ENCODE results near the gene WDR11. TPM values are rescaled to one million over a fixed set of nuclear protein-coding genes. Genes with fewer than 3 reads are reported as not detected.

Gene WDR11
- total RNA-seq, 2 experiments from 2014 or later = 43.3 to 47.1 TPM

DNA sequence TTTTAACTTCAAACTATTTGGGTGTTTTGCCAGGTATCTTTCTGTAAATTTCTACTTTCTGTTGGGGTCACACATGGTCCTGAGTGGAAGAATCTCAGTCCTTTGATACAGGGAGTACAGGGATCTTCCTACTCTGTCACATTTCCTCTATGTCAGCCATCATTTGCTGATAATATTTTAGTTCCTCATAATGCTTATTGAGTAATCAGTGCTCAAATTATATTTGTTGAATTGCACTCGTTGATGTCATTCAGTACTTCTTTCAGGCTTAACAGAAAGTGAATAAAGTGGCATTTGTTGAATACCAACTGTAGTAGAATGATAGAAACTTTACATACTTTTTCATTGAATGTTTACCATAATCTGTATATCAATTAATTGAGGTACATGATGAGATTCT, 31.9 kb downstream of the WDR11 start:
- H3K79me2 ChIP-seq (ENCODE audit: insufficient read depth, low read depth, low read length) = no peaks in the 10 kb centered on the region
- intact Hi-C loops (cut with micrococcal nuclease; ENCODE audit: unreplicated experiment) = no loop called here
- ChIA-PET POLR2A (no interaction called here), CTCF (ENCODE audit: unreplicated experiment) (no interaction called here)
- no TSS peak for BruUV-seq (replicated peaks)
- no peaks in the 10 kb centered on the region for H3K4me1 ChIP-seq (ENCODE audit: insufficient read depth, low read length, poor library complexity, severe bottlenecking)
- no peaks in the 10 kb centered on the region for H4K20me1 ChIP-seq (ENCODE audit: insufficient read depth, low read length)
- peaks cover 55% of the 10 kb centered on the region for H3K36me3 ChIP-seq (ENCODE audit: insufficient read depth, low read length)
- H2AFZ ChIP-seq (ENCODE audit: low read length) = no peak overlapping the region
- H3K4me3 ChIP-seq (ENCODE audit: low read depth, low read length, poor library complexity, severe bottlenecking) = no peak overlapping the region
- H3K27ac ChIP-seq (ENCODE audit: low read depth, low read length, poor library complexity, severe bottlenecking) = no peak overlapping the region
- H3K9me3 ChIP-seq (ENCODE audit: low read length) = no peaks in the 10 kb centered on the region
- no peak for DNase-seq (ENCODE audit: low spot score)
- no peak overlapping the region for H3K4me2 ChIP-seq (ENCODE audit: low read length)
- TF ChIP-seq, protein P1, sequence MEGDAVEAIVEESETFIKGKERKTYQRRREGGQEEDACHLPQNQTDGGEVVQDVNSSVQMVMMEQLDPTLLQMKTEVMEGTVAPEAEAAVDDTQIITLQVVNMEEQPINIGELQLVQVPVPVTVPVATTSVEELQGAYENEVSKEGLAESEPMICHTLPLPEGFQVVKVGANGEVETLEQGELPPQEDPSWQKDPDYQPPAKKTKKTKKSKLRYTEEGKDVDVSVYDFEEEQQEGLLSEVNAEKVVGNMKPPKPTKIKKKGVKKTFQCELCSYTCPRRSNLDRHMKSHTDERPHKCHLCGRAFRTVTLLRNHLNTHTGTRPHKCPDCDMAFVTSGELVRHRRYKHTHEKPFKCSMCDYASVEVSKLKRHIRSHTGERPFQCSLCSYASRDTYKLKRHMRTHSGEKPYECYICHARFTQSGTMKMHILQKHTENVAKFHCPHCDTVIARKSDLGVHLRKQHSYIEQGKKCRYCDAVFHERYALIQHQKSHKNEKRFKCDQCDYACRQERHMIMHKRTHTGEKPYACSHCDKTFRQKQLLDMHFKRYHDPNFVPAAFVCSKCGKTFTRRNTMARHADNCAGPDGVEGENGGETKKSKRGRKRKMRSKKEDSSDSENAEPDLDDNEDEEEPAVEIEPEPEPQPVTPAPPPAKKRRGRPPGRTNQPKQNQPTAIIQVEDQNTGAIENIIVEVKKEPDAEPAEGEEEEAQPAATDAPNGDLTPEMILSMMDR (conservative IDR thresholded peaks at IDR 0.05; ENCODE audit: low read length) = no peak
- no peak for TF ChIP-seq EZH2phosphoT487 (IDR thresholded peaks at IDR 0.05; ENCODE audit: borderline replicate concordance, low read depth, low read length)
- H3K9me2 ChIP-seq (ENCODE audit: insufficient read depth, low read length) = no peaks in the 10 kb centered on the region

DNA sequence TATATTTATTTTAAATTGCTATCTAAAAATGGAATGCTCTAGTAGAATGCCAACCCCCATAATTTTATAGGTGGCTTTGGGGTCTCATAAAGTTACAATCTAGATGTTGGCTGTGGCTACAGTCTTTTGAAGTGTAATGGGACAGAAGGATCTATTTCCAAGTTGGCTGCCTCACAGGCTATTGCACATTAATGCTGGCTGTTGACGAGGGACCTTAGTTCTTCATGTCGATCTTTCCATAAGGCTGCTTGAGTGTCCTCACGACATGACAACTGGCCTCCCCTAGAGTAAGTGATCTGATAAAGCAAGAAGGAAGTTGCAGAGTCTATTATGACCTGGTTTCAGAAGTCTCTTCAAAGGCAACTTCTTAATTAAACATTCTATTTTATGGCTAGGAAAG, 36.3 kb downstream of the WDR11 start:
- BruUV-seq (replicated peaks) = no TSS peak
- intact Hi-C loops (cut with micrococcal nuclease; ENCODE audit: unreplicated experiment) = no loop called here
- ChIA-PET POLR2A (no interaction called here), CTCF (ENCODE audit: unreplicated experiment) (no interaction called here)
- Histone ChIP-seq H3K79me2 (ENCODE audit: insufficient read depth, low read depth, low read length) (no peaks in the 10 kb centered on the region), H3K9me2 (ENCODE audit: insufficient read depth, low read length) (no peaks in the 10 kb centered on the region), H3K27ac (ENCODE audit: low read depth, low read length, poor library complexity, severe bottlenecking) (no peak overlapping the region), H3K9me3 (ENCODE audit: low read length) (no peaks in the 10 kb centered on the region), H3K4me3 (ENCODE audit: low read depth, low read length, poor library complexity, severe bottlenecking) (no peak overlapping the region), H3K36me3 (ENCODE audit: insufficient read depth, low read length) (peaks cover 61% of the 10 kb centered on the region), H2AFZ (ENCODE audit: low read length) (no peak overlapping the region), H3K4me2 (ENCODE audit: low read length) (no peak overlapping the region), H4K20me1 (ENCODE audit: insufficient read depth, low read length) (peaks cover 4% of the 10 kb centered on the region; the same call in 1 of the 2 replicates), H3K4me1 (ENCODE audit: insufficient read depth, low read length, poor library complexity, severe bottlenecking) (no peaks in the 10 kb centered on the region)
- no peak for DNase-seq (ENCODE audit: low spot score)
- TF ChIP-seq, protein P1 (conservative IDR thresholded peaks at IDR 0.05; ENCODE audit: low read length) = no peak
- no peak for TF ChIP-seq EZH2phosphoT487 (IDR thresholded peaks at IDR 0.05; ENCODE audit: borderline replicate concordance, low read depth, low read length)

DNA sequence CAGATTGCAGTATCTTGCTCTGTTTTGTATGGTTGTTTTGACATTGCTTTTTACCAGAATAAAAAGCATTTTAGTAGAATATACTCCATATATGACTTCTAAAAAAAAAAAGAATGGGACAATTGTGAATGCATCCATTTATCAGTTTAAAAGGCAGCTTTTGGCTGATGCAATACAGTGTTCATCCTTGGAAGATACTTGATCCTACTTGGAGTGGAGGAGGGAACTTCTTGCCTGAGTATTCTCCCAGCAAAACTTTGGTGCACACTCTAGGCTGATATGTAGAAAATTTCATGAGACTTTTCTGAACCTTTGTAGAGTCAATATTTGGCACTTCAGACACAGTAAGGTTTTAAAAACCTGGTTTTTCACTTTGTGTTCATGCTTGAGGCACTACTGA, 40.2 kb downstream of the WDR11 start:
- DNase-seq (ENCODE audit: low spot score) = no peak
- TF ChIP-seq EZH2phosphoT487 (IDR thresholded peaks at IDR 0.05; ENCODE audit: borderline replicate concordance, low read depth, low read length) = no peak
- H3K36me3 ChIP-seq (ENCODE audit: insufficient read depth, low read length) = peaks cover 60% of the 10 kb centered on the region
- H3K9me3 ChIP-seq (ENCODE audit: low read length) = no peaks in the 10 kb centered on the region
- no peak overlapping the region for H3K4me2 ChIP-seq (ENCODE audit: low read length)
- H3K27ac ChIP-seq (ENCODE audit: low read depth, low read length, poor library complexity, severe bottlenecking) = no peak overlapping the region
- no peaks in the 10 kb centered on the region for H3K4me1 ChIP-seq (ENCODE audit: insufficient read depth, low read length, poor library complexity, severe bottlenecking)
- H3K9me2 ChIP-seq (ENCODE audit: insufficient read depth, low read length) = no peaks in the 10 kb centered on the region
- peaks cover 4% of the 10 kb centered on the region; the same call in 1 of the 2 replicates for H4K20me1 ChIP-seq (ENCODE audit: insufficient read depth, low read length)
- intact Hi-C loops (cut with micrococcal nuclease; ENCODE audit: unreplicated experiment) = no loop called here
- CTCF ChIA-PET (ENCODE audit: unreplicated experiment) = no interaction called here
- H3K4me3 ChIP-seq (ENCODE audit: low read depth, low read length, poor library complexity, severe bottlenecking) = no peak overlapping the region
- BruUV-seq (replicated peaks) = no TSS peak
- H2AFZ ChIP-seq (ENCODE audit: low read length) = no peak overlapping the region
- H3K79me2 ChIP-seq (ENCODE audit: insufficient read depth, low read depth, low read length) = no peaks in the 10 kb centered on the region
- POLR2A ChIA-PET = interaction anchor here (1.5 kb wide), 1 partner anchor 12 kb away, joined by 3 read pairs; no protein-coding TSS in a partner anchor

Measured in OCI-LY7 (cell line).